Inferior parietal cortex (tissue), 1 donor: ENCODE measurements around the gene ZNF614.
"Not testable (repeated sequence)": the region's sequence is repeated elsewhere in the genome, so short reads cannot be mapped to it uniquely, and the experiment has no call there.

Experiments used
- DNase-seq: peaks from one replicate; pipeline ENCODE4 v3.0.0-alpha.2; 2016; ENCODE audit errors: extremely low spot score

The ZNF614 gene

DNA sequence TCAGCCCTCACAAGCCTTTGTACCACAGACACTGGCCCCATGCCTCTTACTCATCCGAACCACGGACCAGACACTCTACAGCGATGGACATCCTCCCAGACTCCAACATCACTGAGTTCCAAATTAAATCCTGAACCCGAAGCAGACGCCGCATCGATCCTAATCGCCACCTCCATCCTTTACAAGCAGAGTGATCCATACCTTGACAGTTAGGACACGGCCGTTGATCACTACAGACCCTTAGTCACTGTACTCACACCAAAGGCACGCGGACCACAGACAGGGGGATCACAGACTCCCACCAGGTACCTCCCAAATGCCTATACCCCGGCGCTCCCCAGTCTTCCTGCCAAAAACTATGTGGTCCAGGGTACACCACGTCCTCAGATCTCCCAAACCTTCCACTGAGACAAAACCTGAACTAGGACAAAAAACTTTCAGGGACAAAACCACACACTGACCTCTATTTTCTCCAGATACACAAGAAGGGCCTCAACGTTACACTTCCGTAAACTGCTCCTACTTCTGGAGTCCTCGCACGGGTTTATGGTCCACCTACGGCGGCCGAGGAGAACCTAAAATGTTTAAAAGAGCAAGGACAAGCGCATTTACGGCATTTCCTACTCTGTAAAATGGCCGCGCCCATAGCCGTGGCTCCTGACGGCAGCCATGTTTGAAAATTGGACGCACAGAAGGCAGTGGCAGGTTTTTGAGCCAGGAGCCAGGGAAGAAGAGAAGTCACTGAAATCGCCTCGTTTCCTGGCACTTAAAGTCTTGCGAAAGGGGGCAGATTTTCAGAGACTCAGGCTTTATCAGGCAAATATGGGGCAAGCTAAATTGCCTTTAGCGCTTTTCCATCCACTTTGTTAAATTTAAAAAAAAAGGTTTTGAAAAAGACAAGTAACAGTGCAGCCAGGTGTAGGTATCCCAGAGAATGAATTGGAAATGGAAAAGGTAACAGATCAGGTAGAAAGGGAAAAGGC lies 41.6 kb downstream of the ZNF614 start, which contains the start of gene ZNF350:
Gene ZNF350, minus strand, starts transcription at position 532 of the 983 bp plus-strand sequence. CDS start 12,480 bp downstream, outside the sequence.
- DNase-seq: peak; percentile 99

DNA sequence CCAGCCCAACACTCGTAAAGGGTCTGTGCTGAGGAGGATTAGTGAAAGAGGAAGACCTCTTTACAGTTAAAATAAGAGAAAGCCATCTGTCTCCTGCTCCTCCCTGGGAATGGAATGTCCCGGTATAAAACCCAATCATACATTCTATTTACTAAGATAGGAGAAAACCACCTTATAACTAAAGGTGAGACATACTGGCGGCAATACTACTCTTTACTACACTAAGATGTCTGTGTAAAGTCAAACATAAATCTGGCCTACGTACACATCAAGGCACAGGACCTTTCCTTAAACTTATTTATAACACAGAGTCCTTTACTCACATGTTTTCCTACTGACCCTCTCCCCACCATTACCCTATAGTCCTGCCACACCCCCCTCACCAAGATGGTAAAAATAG lies 44.8 kb downstream of the ZNF614 start:
- no peak for DNase-seq

DNA sequence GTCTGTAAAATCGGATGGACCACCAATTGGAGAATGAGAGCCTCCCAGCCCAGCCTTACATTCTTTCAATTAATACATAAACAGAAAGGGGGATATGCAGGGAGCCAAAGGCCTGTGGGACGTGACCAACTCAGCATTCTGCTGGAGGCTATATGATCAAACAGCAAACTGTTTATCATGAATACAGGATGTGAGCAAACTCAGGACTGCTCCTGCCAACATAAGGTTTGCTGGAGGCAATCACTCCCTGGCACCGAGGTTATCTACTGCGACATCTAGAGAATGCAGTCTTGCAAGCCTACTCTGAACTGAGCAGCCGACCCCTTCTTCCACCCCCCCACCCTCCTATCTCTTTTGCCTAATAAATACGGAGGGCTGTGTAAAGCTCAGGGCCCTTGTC lies 47.3 kb downstream of the ZNF614 start:
- DNase-seq: not testable (repeated sequence)

DNA sequence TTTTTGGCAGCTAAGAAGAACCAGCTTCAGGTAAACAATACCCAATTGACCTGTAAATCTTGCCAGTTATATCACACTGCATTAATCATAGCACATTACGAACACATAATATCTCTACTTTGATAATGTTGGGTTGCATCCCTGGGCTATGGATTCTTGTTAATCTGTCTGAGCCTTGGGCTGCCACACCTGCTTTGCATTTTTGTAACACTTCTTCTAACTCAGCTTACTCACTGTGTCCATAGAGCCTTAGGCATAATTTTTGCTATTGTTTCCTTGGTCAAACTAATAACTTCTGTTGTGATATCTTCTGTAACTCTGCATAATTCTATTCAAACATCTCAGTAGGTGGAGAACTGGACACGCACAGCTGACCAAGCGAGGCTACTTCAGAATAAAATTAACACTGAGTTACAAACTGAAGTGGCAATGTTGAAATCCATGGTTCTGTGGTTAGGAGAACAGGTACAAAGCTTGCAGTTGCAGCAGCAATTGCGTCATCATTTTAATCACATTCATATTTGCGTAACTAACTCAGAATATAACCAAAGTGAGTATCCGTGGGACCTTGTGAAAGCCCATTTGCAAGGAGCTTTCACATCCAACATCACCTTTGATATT lies 48.0 kb downstream of the ZNF614 start:
- DNase-seq: no peak

DNA sequence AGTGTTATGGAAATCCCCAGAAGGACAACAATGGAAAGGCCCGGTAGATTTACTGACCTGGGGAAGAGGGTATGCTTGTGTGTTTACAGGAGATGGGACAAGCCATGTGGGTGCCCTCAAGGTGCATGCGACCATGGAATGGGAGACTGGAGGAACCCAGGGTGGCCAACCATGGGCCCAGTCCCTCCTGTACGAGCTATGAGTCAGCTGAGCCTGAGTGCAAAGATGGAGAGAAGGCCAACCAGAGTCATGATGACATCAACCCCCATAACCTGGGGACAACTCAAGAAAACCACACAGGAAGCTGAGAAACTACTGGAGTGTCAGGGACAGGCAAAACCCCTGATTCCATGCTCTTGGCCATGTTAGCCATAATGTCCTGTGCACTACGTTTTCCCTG lies 49.3 kb downstream of the ZNF614 start:
- no peak for DNase-seq

DNA sequence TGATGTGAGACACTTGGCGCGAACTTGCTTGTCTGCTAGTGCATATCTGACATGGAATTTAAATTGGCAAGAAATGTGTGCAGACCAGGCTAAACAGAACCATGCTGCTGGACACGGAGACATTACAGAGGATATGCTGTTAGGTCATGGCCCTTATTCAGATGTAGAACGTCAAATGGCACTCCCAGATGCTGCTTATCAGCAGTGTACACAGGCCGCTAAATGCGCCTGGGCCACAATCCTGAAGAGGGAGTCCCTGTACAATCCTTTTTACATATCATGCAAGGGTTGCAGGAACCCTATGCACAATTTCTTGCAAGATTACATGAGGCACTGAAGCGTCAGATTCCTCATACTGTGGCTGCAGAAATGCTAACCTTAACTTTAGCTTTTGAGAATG lies 50.8 kb downstream of the ZNF614 start:
- no peak for DNase-seq

DNA sequence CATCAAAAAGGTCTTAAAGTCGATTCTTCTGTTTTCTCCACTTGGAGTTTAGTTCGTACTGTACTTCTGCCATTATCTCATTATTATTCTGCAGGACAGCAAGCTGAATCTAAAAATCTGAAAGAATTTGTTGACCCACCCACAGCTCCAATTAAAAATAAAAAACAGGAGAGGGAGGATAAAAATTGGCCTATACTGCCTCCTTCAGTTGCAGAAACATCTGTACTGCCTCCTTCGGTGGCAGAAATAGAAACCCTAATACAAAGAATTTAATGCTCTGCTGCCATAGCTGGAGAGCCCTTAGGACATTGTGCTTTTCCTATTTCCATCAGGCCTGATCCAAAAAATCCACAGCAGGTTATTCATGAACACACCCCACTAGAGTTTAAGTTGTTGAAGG lies 51.3 kb downstream of the ZNF614 start:
- DNase-seq: no peak

DNA sequence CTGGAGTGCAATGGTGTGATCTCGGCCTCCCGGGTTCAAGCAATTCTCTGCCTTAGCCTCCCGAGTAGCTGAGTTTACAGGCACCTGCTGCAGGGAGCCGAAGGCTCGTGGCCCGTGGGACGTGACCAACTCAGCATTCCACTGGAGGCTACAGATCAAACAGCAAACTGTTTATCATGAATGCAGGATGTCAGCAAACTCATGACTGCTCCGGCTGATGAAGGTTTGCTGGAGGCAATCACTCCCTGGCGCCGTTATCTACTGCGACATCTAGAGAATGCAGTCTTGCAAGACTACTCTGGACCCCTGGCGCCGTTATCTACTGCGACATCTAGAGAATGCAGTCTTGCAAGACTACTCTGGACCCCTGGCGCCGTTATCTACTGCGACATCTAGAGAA lies 52.4 kb downstream of the ZNF614 start:
- not testable (repeated sequence) for DNase-seq

DNA sequence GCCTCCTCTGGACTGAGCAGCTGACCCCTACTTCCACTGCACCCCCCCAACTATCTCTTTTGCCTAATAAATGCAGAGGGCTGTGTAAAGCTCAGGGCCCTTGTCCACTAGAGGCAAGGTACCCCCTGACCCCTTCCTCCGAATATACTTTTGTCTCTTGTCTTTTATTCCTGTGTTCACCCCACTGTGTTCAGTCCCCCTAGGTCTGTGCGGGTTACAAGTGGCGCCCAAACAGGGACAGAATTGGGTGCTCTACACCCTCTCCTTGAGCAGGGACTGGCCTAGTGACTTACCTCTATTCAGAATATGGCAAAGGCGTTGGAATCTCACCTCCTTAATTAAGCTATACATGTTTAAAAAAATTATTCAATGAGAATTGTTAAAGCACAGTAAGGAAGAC lies 56.6 kb downstream of the ZNF614 start:
- no peak for DNase-seq

DNA sequence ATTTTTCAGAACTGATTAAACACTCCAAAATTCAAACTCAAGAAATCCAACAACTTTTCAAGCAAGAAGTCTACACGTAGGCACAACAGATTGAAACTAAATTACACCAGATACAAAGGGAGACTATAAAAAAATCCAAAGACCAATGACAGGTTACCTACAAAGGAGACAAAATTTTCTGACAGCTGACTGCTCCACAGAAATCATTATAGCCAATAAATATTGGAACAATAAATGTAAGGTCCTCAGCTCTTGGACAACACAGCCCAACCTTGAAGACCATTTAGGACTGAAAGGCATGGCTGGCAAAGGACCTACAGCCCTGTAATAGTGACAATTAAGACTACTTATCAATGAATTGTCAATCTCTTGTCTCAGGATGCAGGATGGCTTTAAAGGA lies 57.5 kb downstream of the ZNF614 start:
- DNase-seq: no peak

DNA sequence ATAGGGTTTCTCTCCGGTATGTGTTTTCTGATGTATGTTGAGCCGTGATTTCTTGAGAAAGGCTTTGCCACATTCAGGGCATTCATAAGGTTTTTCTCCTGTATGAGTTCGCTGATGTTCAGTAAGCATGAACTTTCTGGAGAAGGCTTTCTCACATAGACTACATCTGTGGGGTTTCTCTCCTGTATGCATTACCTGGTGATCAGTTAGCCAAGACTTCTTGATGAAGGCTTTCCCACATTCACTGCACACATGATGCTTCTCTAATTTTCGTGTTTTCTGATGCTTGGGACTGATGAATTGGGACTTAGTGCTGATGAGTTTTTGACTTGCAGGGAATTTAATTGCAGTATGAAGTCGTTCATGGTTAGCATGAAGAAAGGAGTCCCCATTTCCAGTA lies 62.6 kb downstream of the ZNF614 start:
- DNase-seq: no peak
